Neutrophil (primary cell): Measurements from ENCODE around the gene AFAP1L2.

ENCODE experiments used
- H3K27ac ChIP-seq: fragments of 200-600 bp; sonication (generic); 2 replicates; pipeline ENCODE4 v1.5.1; 2016; ENCODE audit warnings: mild to moderate bottlenecking, moderate library complexity
- H3K27me3 ChIP-seq: fragments of 200-600 bp; sonication (generic); 2 replicates; pipeline ENCODE4 v1.6.0; 2016; ENCODE audit warnings: mild to moderate bottlenecking
- H3K36me3 ChIP-seq: fragments of 200-600 bp; sonication (generic); 2 replicates; pipeline ENCODE4 v1.5.1; 2017
- H3K4me1 ChIP-seq, 2 experiments: fragments of 200-600 bp in 1 of 2; sonication (generic) in 1 of 2; 1 replicate in 1 of 2; 2 replicates in 1 of 2; pipeline versions ENCODE4 v1.5.1 to v1.6.1; 2013 to 2016; ENCODE audit warnings: low read depth in 1 of 2, low read length in 1 of 2, mild to moderate bottlenecking in 1 of 2, moderate library complexity in 1 of 2; ENCODE audit not compliant: control insufficient read depth in 1 of 2, insufficient read depth in 1 of 2
- H3K4me3 ChIP-seq, 2 experiments: fragments of 200-600 bp in 1 of 2; sonication (generic) in 1 of 2; 1 replicate in 1 of 2; 2 replicates in 1 of 2; pipeline ENCODE4 v1.5.1; 2013 to 2016; ENCODE audit warnings: low read depth in 1 of 2, low read length in 1 of 2, mild to moderate bottlenecking in 1 of 2, moderate library complexity in 1 of 2
- H3K9me3 ChIP-seq: fragments of 200-600 bp; sonication (generic); 2 replicates; pipeline ENCODE4 v1.5.1; 2016
- TF ChIP-seq, protein P1 (sequence below): fragments of 200-600 bp; sonication (generic); IDR thresholded peaks from 2 replicates; pipeline ENCODE4 v1.5.1; 2016; ENCODE audit warnings: antibody characterized with exemption

The AFAP1L2 gene

DNA sequence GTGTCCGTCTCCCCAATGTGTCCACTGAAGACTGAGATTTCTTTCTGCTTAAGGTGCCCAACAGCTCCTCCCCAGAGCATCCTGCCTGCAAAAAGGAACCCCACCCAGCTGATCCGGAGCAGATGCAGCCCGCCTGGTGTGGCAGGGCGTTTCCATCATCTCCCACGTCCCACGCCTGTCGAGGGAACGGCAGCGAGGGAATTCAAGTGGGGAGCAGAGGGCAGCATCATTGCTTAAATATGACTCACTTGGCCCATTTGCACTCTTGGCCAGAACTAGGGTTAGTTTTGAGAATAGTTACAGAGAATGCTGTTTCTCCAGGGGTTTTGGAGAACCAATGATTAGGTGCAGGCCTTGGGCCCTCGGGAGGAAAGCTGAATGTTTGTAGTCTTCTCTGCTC is 144.5 kb downstream of the AFAP1L2 start:
- Histone ChIP-seq H3K4me3 (no peak overlapping the region), H3K9me3 (no peaks in the 10 kb centered on the region), H3K27me3 (no peaks in the 10 kb centered on the region), H3K27ac (no peak overlapping the region), H3K4me1 (no peaks in the 10 kb centered on the region), H3K36me3 (no peaks in the 10 kb centered on the region)
- TF ChIP-seq, protein P1, sequence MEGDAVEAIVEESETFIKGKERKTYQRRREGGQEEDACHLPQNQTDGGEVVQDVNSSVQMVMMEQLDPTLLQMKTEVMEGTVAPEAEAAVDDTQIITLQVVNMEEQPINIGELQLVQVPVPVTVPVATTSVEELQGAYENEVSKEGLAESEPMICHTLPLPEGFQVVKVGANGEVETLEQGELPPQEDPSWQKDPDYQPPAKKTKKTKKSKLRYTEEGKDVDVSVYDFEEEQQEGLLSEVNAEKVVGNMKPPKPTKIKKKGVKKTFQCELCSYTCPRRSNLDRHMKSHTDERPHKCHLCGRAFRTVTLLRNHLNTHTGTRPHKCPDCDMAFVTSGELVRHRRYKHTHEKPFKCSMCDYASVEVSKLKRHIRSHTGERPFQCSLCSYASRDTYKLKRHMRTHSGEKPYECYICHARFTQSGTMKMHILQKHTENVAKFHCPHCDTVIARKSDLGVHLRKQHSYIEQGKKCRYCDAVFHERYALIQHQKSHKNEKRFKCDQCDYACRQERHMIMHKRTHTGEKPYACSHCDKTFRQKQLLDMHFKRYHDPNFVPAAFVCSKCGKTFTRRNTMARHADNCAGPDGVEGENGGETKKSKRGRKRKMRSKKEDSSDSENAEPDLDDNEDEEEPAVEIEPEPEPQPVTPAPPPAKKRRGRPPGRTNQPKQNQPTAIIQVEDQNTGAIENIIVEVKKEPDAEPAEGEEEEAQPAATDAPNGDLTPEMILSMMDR = no peak

DNA sequence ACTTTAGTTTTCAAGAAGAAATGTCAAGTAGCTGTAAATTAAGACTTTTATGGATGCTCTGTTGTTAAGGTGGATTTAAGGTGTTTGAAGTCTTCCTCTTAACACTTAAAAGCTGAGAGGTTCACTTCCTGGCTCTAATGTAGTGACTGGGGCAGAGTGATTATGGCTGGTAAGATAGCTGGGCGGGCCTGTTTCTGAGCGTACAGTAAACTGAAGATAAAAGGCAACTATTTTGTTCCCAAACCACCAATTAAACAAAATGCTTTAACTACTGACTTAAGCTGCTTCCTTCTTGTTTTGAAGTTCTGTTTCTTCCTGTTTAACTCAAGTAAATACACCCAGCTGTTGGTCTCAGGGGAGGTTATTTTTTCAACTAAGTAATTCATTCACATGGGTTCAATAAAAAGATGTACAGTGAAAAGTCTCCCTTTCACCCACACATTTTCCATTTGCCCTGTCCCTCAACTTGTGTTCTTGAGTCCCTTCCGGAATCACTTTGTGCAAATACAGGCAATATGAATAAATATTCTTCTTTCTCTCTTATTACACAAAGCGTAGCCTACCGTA is 145.9 kb downstream of the AFAP1L2 start:
- Histone ChIP-seq H3K4me1 (no peaks in the 10 kb centered on the region), H3K36me3 (no peaks in the 10 kb centered on the region), H3K27me3 (no peaks in the 10 kb centered on the region), H3K4me3 (no peak overlapping the region), H3K9me3 (no peaks in the 10 kb centered on the region), H3K27ac (no peak overlapping the region)
- TF ChIP-seq, protein P1 = no peak

DNA sequence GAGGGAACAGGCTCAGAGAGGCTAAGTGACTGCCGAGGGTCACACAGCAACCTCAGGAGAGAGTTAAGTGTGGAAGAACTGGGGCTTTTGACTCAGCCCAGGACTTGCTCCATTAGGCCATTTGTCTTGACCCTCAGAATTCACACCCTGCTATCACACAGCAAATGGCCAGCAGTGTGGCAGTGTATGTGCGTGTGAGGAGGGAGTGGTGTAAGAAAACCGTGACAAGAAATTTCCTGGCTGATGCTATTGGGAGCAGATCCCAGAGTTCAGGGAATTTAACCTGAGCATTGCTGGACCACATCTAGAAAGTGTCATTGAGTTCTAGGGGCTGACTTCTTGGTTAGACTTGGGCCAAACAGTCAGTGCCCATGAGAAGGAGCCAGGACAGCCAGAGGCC is 146.8 kb downstream of the AFAP1L2 start:
- Histone ChIP-seq H3K36me3 (no peaks in the 10 kb centered on the region), H3K27ac (no peak overlapping the region), H3K27me3 (no peaks in the 10 kb centered on the region), H3K4me1 (no peaks in the 10 kb centered on the region), H3K9me3 (no peaks in the 10 kb centered on the region), H3K4me3 (no peak overlapping the region)
- TF ChIP-seq, protein P1 = no peak

DNA sequence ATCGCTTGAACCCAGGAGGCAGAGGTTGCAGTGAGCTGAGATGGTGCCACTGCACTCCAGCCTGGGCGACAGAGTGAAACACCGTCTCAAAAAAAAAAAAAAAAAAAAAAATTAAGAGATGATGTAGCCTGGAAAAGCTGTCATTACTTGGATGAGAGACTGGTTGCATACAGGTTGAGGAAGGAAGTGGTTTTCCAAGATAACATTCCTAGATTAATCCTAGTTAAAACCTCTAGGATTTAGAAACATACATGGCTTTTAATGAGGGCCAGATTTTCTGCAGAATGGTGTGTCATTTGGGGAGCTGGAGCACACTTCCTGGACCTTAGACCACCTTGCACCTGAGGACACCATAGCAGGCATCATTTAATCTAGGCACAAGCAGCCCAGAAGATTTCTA is 147.5 kb downstream of the AFAP1L2 start:
- Histone ChIP-seq H3K27ac (no peak overlapping the region), H3K9me3 (no peaks in the 10 kb centered on the region), H3K27me3 (no peaks in the 10 kb centered on the region), H3K4me1 (no peaks in the 10 kb centered on the region), H3K36me3 (no peaks in the 10 kb centered on the region), H3K4me3 (no peak overlapping the region)
- TF ChIP-seq, protein P1 = no peak

DNA sequence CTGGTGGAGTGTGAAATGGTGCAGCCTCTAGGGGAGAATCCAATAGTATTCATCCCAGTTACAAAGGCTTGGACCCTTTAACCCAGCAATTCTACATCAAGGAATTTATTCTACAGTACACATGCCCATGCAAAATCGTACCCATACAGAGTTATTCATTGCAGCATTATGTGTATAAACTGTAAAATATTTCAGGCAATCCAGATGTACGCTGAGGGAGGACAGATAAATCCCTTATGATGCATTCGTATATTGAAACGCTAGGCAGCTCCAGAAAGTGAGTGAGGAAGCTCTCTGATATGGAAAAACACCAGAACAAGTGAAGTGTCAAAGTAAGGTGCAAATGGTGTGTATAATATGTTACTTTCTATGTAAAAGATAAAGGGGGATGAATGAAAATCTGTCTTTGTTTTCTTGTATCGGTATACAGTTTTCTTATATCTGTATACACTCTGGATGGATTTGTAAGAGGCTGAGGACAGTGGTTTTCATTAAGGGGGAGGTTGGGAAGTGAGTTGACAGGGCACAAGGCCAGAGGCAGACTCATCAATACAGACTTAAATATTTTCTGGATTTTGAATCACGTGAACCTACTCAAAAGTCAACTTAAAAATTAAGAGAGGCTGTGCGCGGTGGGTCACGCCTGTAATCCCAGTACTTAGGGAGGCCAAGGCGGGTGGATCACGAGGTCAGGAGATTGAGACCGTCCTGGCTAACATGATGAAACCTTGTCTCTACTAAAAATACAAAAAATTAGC is 148.1 kb downstream of the AFAP1L2 start:
- Histone ChIP-seq H3K27ac (no peak overlapping the region), H3K36me3 (no peaks in the 10 kb centered on the region), H3K4me1 (no peaks in the 10 kb centered on the region), H3K27me3 (no peaks in the 10 kb centered on the region), H3K4me3 (no peak overlapping the region), H3K9me3 (no peaks in the 10 kb centered on the region)
- TF ChIP-seq, protein P1 = no peak
